MM.1S (cell line): ENCODE measurements around the gene MFNG.

Source experiments
- DNase-seq: peaks from one replicate; pipeline ENCODE4 v3.0.0-alpha.2; 2015
- H2AFZ ChIP-seq: fragments of 300-600 bp; sonication (generic); 2 replicates; pipeline ENCODE4 v1.6.0; 2016; ENCODE audit warnings: antibody characterized with exemption, low read length
- H3F3A ChIP-seq: fragments of 300-600 bp; sonication (generic); 2 replicates; pipeline ENCODE4 v1.6.1; 2016; ENCODE audit warnings: mild to moderate bottlenecking, antibody characterized with exemption, low read length, moderate library complexity, mixed read lengths; ENCODE audit not compliant: insufficient read depth
- H3K27ac ChIP-seq: fragments of 300-600 bp; sonication (generic); 2 replicates; pipeline ENCODE4 v1.5.1; 2016; ENCODE audit warnings: mild to moderate bottlenecking, low read length
- H3K27me3 ChIP-seq: fragments of 300-600 bp; sonication (generic); replicated peaks from 2 replicates; pipeline ENCODE4 v1.6.0; 2016; ENCODE audit warnings: low read length; ENCODE audit not compliant: insufficient read depth
- H3K36me3 ChIP-seq: fragments of 300-600 bp; sonication (generic); replicated peaks from 2 replicates; pipeline ENCODE4 v1.6.1; 2016; ENCODE audit warnings: mild to moderate bottlenecking, low read length, mixed read lengths; ENCODE audit not compliant: insufficient read depth
- H3K4me1 ChIP-seq: fragments of 300-600 bp; sonication (generic); 2 replicates; pipeline ENCODE4 v1.6.1; 2016; ENCODE audit warnings: low read length, mixed read lengths
- H3K4me2 ChIP-seq: fragments of 300-600 bp; sonication (generic); 2 replicates; pipeline ENCODE4 v1.6.0; 2016; ENCODE audit warnings: low read depth, low read length
- H3K4me3 ChIP-seq: fragments of 300-600 bp; sonication (generic); 2 replicates; pipeline ENCODE4 v1.5.1; 2016; ENCODE audit warnings: low read length, mixed read lengths
- H3K79me2 ChIP-seq: fragments of 300-600 bp; sonication (generic); 2 replicates; pipeline ENCODE4 v1.6.1; 2016; ENCODE audit warnings: mixed run types, low read length, mixed read lengths
- H3K9ac ChIP-seq: fragments of 300-600 bp; sonication (generic); 2 replicates; pipeline ENCODE4 v1.6.1; 2016; ENCODE audit warnings: low read length, mixed read lengths
- H3K9me2 ChIP-seq: fragments of 300-600 bp; sonication (generic); replicated peaks from 2 replicates; pipeline ENCODE4 v1.6.1; 2016; ENCODE audit warnings: mild to moderate bottlenecking, low read length, mixed read lengths; ENCODE audit not compliant: insufficient read depth
- H3K9me3 ChIP-seq: fragments of 300-600 bp; sonication (generic); replicated peaks from 2 replicates; pipeline ENCODE4 v1.6.1; 2016; ENCODE audit warnings: mild to moderate bottlenecking, low read length, mixed read lengths; ENCODE audit not compliant: insufficient read depth
- H4K20me1 ChIP-seq: fragments of 300-600 bp; sonication (generic); 2 replicates; pipeline ENCODE4 v1.6.1; 2016; ENCODE audit warnings: mild to moderate bottlenecking, low read length, moderate library complexity, mixed read lengths; ENCODE audit not compliant: insufficient read depth
- CTCF ChIP-seq: fragments of 300-600 bp; sonication (generic); IDR thresholded peaks from 2 replicates; pipeline ENCODE4 v1.5.1; 2016; ENCODE audit warnings: antibody characterized with exemption, low read length, mixed read lengths
- EZH2 ChIP-seq: fragments of 300-600 bp; sonication (generic); optimal IDR thresholded peaks from 2 replicates; pipeline ENCODE3; 2017; ENCODE audit warnings: low read depth, mild to moderate bottlenecking, antibody characterized with exemption, low read length, mixed read lengths
- EZH2phosphoT487 ChIP-seq: fragments of 300-600 bp; sonication (generic); IDR thresholded peaks from 2 replicates; pipeline ENCODE4 v1.6.1; 2018; ENCODE audit warnings: antibody characterized with exemption, low read length

Gene MFNG

GRCh38 chr22:37502342-37503182 is 16.4 kb upstream of the MFNG start:
- H3K9ac ChIP-seq: no peak overlapping the region
- no peak overlapping the region for H2AFZ ChIP-seq
- H3K9me2 ChIP-seq: no peaks in the 10 kb centered on the region
- no peak overlapping the region for H3K4me3 ChIP-seq
- peaks cover 10% of the 10 kb centered on the region for H3K4me1 ChIP-seq
- H3K27me3 ChIP-seq: peaks cover 49% of the 10 kb centered on the region
- no peaks in the 10 kb centered on the region for H3F3A ChIP-seq
- no peaks in the 10 kb centered on the region for H3K79me2 ChIP-seq
- TF ChIP-seq EZH2: no peak
- no peak for DNase-seq
- H3K27ac ChIP-seq: no peak overlapping the region
- no peak overlapping the region for H3K4me2 ChIP-seq
- H3K36me3 ChIP-seq: no peaks in the 10 kb centered on the region
- H4K20me1 ChIP-seq: no peaks in the 10 kb centered on the region
- no peaks in the 10 kb centered on the region for H3K9me3 ChIP-seq

- Histone ChIP-seq H3K36me3 (no peaks in the 10 kb centered on the region), H3K79me2 (no peaks in the 10 kb centered on the region), H3K27me3 (peaks cover 56% of the 10 kb centered on the region), H2AFZ (no peak overlapping the region), H4K20me1 (no peaks in the 10 kb centered on the region), H3K9ac (no peak overlapping the region), H3K27ac (no peak overlapping the region), H3K4me2 (no peak overlapping the region), H3K4me1 (peaks cover 10% of the 10 kb centered on the region), H3K9me2 (no peaks in the 10 kb centered on the region), H3F3A (no peaks in the 10 kb centered on the region), H3K9me3 (no peaks in the 10 kb centered on the region), H3K4me3 (no peak overlapping the region)
- no peak for DNase-seq
- TF ChIP-seq EZH2phosphoT487 (no peak), EZH2 (no peak), CTCF (no peak)
These were observed 15.6 kb upstream of the MFNG start for GRCh38 chr22:37501610-37502341.

- no peaks in the 10 kb centered on the region for H3F3A ChIP-seq
These were observed 14.8 kb upstream of the MFNG start for GRCh38 chr22:37500745-37501609.

More at GRCh38 chr22:37500745-37501609, 14.8 kb upstream of the MFNG start:
- Histone ChIP-seq H4K20me1 (no peaks in the 10 kb centered on the region), H3K4me2 (no peak overlapping the region), H2AFZ (no peak overlapping the region), H3K9ac (no peak overlapping the region), H3K79me2 (no peaks in the 10 kb centered on the region), H3K9me2 (no peaks in the 10 kb centered on the region), H3K4me1 (peaks cover 10% of the 10 kb centered on the region), H3K36me3 (no peaks in the 10 kb centered on the region), H3K27me3 (peaks cover 64% of the 10 kb centered on the region), H3K9me3 (no peaks in the 10 kb centered on the region), H3K4me3 (no peak overlapping the region), H3K27ac (no peak overlapping the region)
- DNase-seq: no peak
- TF ChIP-seq CTCF (no peak), EZH2 (no peak), EZH2phosphoT487 (no peak)
